ENCODE data around the gene OAS1. TPM values are rescaled to one million over a fixed set of nuclear protein-coding genes. Genes with fewer than 3 reads are reported as not detected.

Gene OAS1
- total and polyA plus RNA-seq, 9 of the 15 experiments (the other 6 are each of a cell fraction or from before 2014, with no cell fraction given): 0.06 to 0.25 TPM; not detected in 7

- no peak for FAIRE-seq
- ChIA-PET POLR2A (interaction anchor here (0.7 to 1.8 kb wide), 2 partner anchors 14 to 15 kb away, joined by 3 read pairs; partner anchors contain the start of gene OAS2), CTCF (ENCODE audit: low intra/inter-chr PET ratio) (no interaction called here)
- Histone ChIP-seq H3K4me3 (no peak overlapping the region), H3K36me3 (ENCODE audit: control insufficient read depth, insufficient read depth, low read length) (no peaks in the 10 kb centered on the region), H3K27ac (ENCODE audit: extremely low read depth, low read depth, low read length) (no peak overlapping the region), H3K4me1 (replicated peaks in 1 of 2; ENCODE audit: control insufficient read depth in 2 of 2, insufficient read depth in 2 of 2, low read length in 2 of 2) (no peaks in the 10 kb centered on the region), H4K20me1 (replicated peaks; ENCODE audit: control insufficient read depth, insufficient read depth, low read length) (no peaks in the 10 kb centered on the region), H2AFZ (ENCODE audit: low read depth, low read length) (no peak overlapping the region), H3K4me2 (ENCODE audit: insufficient read depth, low read length) (no peak overlapping the region), H3K9ac (ENCODE audit: insufficient read depth in 1 of 2, low read depth in 2 of 2, low read length in 2 of 2) (no peak overlapping the region), H3K9me1 (ENCODE audit: control insufficient read depth, insufficient read depth, low read length) (no peaks in the 10 kb centered on the region), H3K79me2 (ENCODE audit: control insufficient read depth, insufficient read depth, low read length) (no peaks in the 10 kb centered on the region), H3K27me3 (ENCODE audit: control insufficient read depth in 2 of 2, insufficient read depth in 2 of 2, low read length in 2 of 2) (peaks cover 0 to 18% of the 10 kb centered on the region in 2 experiments; a peak in 2 of 5 replicates), H3K9me3 (replicated peaks; ENCODE audit: control insufficient read depth, insufficient read depth, low read depth, low read length) (no peaks in the 10 kb centered on the region)
- no peak for ATAC-seq
- TF ChIP-seq POLR2B (IDR thresholded peaks at IDR 0.05; ENCODE audit: low read depth, partially characterized antibody) (no peak), GTF2F1 (IDR thresholded peaks at IDR 0.05; ENCODE audit: low read depth, low read length) (no peak), USF2 (CRISPR knock-in tag; IDR thresholded peaks at IDR 0.05) (no peak), PTTG1 (tag; IDR thresholded peaks at IDR 0.05; ENCODE audit: low read depth) (no peak), ERF (CRISPR knock-in tag; IDR thresholded peaks at IDR 0.05) (no peak), NONO (IDR thresholded peaks at IDR 0.05; ENCODE audit: low read depth in 2 of 2, low read length in 1 of 2) (no peak), ZSCAN29 (IDR thresholded peaks at IDR 0.05) (no peak), ILF3 (IDR thresholded peaks at IDR 0.05; ENCODE audit: borderline replicate concordance) (no peak), SMAD1 (IDR thresholded peaks at IDR 0.05; ENCODE audit: low read depth, low read length, partially characterized antibody) (no peak), HES1 (IDR thresholded peaks at IDR 0.05; ENCODE audit: low read depth) (no peak), HNRNPH1 (optimal IDR thresholded peaks at IDR 0.05; ENCODE audit: low read depth, low read length) (no peak), BRD4 (IDR thresholded peaks at IDR 0.05) (no peak), IFI16 (CRISPR knock-in tag; IDR thresholded peaks at IDR 0.05) (no peak), HCFC1 (IDR thresholded peaks at IDR 0.05; ENCODE audit: low read depth, low read length) (no peak), GTF2A2 (tag; IDR thresholded peaks at IDR 0.05) (no peak), PRMT5 (CRISPR knock-in tag; IDR thresholded peaks at IDR 0.05) (no peak)
- no TSS peak for BruUV-seq (replicated peaks)
- DNase-seq (ENCODE audit: extremely low read depth in 1 of 4, low spot score in 3 of 4): no peak
- WGBS (ENCODE audit: insufficient coverage, low coverage, missing lambda C conversion rate): 0% methylated on average over 6 of the region's 6 CpGs
- intact Hi-C loops (cut with micrococcal nuclease): no loop called here
- in situ Hi-C loops (cut with MboI): no loop called here
Observed at GRCh38 chr12:112964067-112964670, 57.4 kb downstream of the OAS1 start.
